HG03460 (cell line): ENCODE data around the gene DGCR8.
"Not testable (repeated sequence)": the region's sequence is repeated elsewhere in the genome, so short reads cannot be mapped to it uniquely, and the experiment has no call there.

Source experiments
- ATAC-seq: cut with Tn5 transposase; IDR thresholded peaks from one replicate; pipeline ENCODE4 v1.9.1; 2021; ENCODE audit not compliant: unreplicated experiment

Gene DGCR8

DNA sequence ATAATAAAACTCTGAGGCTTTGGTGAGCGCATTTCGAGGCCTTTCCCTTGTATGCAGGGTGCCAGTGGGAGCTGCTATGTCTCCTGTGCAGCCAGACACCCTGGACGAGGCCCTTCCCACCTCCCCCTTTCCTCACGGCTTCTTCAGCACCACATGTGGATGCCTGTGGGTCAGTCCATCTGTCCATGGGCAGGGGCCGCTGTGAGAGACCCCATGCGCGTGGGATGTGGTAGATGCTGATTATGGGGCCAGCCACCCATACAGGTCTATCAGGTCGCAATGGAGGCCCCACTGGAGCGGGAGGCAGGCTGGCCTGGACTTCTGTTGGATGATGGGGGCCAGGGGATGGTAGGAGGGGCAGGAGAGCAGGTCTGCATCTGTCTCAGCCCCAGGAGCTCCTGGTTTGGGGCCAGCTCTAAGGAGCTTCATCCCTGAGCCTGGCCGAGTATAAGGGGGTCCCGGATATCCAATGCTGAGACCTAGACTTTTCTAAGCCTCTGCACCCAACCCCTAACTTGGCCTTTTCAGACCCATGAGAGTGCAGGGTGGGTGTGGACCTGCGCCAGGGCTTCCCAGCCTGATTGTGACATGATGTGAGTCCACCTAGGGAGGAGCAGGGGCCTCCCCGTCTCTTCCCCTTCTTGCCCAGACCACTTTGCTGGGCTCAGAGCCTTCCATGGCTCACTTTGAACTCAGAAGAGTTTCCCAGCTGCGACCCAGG, 14.0 kb upstream of the DGCR8 start:
- no peak for ATAC-seq

DNA sequence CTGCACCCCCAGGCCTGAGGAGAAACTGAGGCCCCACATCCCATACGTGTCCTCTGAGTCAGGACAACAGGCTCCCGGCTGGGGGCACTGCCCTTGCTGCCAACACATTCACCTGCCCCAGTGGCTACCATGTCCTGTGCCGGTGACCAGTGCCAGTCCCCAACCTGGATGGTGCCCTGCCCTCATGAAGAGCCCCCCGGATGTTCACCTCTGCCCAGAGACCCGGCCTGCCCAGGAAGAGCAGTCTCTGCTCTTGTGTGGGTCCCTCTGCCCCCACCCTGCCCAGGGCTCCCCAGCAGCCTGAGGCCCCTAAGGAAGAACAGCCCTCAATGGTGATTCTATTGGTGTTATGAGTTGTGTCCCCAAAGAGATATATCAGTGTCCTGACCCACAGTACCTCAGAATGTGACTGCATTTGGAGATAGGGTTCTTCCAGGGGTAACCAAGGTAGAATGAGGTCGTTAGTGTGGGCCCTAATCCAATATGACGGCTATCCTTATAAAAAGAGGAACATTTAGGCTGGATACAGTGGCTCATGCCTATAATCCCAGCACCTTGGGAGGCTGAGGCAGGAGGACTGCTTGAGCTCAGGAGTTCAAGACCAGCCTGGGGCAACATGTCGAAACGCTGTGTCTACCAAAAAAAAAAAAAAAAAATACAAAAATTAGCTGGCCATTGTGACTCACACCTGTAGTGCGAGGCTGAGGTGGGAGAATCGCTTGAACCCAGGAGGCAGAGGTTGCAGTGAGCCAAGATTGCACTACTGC, 13.2 kb upstream of the DGCR8 start:
- no peak for ATAC-seq

DNA sequence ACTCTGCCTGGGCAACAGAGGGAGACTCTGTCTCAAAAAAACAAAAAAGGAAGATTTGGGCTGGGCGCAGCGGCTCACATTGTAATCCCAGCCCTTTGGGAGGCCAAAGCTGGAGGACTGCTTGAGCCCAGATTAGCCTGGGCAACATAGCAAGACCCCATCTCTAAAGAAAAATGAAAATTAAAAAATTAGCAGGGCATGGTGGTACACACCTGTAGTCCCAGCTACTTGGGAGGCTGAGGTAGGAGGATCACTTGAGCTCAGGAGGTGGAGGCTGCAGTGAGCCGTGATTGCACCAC, 12.7 kb upstream of the DGCR8 start:
- not testable (repeated sequence) for ATAC-seq

DNA sequence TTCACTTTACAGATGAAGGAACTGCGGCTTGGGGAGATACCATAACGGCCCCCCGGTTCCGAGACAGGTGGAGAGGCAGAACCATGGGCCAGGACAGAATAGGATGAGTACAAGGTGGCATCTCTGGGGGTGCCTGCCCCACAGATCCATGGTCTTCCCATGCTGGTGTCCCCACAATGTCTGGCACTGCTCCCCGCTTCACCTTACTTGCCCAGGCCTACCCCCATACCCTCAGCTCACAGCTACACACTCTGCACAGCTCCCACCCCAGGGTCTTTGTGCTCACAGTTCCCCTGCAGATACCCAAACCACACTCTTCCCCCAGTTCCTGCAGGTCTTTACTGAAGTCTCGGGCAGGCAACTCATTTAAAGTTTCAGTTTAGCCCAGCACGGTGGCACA, 11.4 kb upstream of the DGCR8 start:
- no peak for ATAC-seq

DNA sequence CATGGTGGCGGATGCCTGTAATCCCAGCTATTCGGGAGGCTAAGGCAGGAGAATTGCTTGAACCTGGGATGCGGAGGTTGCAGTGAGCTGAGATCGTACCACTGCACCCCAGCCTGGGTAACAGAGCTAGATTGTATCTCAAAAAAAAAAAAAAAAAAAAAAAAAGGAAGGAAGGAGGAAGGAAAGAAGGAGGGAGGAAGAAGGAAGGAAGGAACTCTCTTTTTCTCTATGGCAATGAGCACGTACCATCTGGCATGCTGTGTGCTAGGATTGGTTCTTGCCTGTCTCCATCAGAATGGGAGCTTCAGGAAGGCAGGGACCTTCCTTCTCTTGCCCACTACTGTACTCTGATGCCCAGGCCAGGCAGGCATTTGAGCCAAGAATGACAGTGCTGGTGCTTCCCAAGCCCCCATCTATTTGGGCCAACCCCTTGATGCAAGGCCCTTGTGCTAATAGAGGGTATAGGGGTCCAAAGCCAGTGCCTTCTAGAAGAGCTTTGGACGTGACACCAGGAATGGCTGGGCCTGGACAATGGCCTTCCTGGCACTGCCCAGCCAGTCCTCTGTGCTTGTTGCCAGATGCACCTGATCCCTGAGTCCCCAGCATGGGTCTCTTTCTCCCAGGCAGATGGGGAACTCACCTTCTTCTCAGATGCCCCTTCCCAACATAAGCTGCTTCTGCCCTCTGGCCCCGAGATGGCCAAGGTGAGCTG, 10.6 kb upstream of the DGCR8 start:
- ATAC-seq: no peak

DNA sequence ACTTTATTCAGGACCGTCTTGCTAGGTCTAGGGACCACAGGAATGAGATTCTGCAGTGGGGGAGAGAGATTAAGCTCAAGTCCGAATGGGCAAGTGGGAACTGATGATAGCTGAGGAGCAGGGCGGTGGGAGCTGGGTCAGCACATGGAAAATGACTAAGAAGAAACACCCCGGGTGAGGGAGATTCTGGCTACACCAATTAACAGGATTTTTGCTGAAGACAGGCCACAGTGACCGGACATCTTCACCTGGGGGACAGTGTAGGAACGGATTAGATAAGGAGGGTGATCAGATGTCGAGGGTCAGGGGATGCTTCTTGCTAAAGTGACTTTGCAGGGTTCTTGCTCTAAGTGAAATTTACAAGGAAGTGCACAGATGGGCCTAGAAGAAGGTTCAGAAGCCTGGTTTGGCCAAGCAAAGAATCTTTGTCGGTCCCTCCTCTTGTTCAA, 8.5 kb upstream of the DGCR8 start:
- ATAC-seq: no peak

DNA sequence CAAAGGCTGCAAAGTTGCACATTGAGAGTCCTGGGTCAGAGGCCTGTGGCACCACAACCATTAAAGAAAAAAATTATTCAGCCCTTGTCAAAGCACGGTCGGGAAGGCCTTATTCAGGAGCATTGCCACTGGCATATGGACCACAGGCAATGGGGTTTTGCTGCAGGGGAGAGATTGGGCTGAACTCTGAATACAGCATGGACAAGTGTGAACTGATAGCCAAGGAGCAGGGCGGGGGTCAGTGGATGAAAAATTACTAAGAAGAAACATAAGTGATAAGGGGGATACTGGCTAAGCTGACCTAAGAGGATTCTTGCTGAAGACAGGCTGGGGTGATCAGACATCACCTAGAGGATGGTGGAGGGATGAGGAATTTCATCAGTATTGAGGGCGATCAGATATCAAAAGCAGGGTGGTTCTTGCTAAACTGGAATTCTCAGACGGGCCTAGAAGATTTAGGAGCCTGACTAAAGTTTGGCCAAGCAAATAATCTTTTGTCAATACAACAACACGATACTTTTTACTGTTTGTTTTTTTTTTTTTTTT, 3.3 kb upstream of the DGCR8 start:
- no peak for ATAC-seq

DNA sequence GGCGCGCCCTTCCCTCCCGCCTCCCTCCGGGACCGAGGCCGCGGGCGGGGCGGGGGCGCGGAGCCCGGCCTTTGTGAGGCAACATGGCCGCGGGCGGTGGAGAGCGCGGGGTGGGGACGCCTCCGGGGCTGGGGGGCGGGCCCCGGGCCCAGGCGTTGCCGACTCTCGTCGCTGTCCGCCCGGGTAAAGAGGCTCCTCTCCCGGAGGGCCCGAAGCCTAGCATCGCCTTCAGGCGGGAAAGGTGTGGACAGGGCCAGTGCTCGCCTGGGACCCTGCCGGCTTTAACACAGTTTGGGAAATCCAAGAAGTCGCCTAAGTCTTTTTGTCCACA, 369 bp downstream of the DGCR8 start:
- peak; percentile 60 for ATAC-seq

DNA sequence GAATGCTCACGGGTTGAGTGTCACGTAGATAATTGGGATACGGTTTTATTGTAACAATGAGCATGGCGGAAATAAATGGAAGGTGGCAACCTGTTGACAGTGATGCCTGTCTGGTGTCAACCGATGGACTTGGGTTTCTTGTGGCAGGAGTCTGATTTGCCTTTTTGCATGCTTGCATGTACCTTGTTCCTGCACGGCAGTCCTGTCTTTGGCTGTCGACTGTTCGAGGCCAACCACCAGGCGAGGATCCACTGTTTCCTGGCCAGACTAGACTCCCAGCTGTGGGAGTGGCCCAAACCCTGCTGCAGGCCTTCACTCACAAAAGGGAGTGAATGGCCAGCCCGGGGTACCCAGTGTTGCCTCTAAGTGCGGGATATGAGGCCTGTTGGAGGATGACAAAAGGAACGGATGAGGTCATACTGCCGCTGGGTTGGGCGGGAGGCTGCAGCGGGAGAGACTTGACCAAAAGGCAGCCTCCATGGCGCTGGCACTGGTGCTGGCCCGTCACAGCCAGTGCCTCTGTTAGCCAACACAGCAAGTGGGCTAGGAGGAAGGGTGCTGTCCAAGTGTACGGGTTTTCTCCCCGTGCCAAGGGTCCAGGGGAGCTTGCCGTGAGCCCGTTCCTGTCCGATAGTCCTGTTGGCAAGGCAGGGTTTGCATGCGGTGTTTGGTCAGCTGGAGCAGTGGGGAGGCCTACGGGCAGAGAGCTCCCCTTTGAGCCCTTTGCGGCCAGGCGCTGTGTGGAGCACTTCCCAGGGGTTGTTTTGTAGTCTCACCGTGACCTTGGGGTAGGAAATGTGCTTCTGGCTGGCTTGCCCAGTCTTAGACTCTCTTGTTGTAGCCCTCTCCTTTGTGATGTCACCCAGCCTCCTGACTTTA, 974 bp downstream of the DGCR8 start:
- ATAC-seq: no peak

DNA sequence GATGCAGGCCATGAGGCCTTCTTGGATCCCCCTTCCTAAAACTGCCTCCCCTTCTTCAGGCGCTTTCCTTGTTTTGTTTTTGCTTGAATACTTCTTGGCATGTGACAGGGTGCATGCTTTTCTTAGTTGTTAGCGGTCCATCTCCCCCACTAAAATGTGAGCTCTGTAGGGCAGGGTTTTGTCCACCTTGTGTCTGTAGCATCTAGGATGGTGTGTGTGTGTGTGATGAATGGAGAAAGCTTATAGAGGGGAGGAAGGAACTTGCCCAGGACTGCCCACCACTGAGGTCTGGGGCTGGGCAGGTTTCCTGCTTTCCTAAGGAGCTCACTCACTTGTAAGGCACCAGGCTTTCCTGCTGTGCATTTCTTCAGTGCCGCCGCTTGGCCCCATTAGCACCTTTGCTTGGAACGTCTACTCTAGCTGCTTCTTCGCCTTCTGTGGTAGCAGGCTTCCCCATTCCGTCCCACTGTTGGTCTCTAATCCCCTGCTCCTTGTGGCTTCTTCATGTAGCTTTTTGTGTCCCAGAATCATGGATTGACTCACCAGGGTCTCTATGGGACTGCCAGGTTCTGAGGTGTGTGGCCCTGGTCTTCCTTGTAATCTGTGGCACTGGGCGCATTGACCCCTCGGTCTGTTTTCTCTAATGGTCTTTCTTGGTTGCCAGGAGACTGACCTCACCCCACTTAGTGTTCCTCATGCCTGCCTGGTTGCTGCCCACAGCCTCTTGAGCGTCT, 3.3 kb downstream of the DGCR8 start:
- no peak for ATAC-seq

DNA sequence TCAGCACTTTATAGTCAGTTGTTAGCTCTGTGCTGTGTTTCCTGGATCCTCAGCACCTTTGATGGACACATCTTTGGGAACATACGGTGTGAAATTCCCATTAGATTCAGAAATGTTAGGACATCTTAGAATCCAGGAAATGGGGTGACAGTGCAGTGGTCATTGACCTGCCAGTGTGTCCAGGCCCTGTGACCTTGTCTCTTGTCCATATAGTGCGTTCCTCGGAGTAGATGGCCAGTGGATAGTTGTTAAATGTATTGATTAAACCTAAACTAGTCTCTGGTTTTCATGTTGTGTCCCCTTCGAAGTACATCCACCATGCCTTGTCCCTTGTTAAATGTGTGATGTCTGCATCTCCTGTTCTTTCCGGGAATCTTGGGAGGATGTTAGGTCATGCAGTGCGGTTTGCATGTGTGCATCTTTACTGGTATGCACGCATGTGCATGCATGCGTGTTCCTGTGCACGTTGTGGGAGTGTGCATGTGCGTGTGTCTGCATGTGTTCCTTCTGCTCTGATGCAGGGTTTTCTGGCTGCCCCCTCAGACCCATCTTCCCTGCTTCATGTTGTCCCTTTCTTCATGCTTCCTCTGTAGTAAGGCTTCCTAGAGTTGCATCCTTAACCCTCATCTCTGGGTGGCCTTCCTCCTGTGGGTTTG, 4.0 kb downstream of the DGCR8 start:
- no peak for ATAC-seq

DNA sequence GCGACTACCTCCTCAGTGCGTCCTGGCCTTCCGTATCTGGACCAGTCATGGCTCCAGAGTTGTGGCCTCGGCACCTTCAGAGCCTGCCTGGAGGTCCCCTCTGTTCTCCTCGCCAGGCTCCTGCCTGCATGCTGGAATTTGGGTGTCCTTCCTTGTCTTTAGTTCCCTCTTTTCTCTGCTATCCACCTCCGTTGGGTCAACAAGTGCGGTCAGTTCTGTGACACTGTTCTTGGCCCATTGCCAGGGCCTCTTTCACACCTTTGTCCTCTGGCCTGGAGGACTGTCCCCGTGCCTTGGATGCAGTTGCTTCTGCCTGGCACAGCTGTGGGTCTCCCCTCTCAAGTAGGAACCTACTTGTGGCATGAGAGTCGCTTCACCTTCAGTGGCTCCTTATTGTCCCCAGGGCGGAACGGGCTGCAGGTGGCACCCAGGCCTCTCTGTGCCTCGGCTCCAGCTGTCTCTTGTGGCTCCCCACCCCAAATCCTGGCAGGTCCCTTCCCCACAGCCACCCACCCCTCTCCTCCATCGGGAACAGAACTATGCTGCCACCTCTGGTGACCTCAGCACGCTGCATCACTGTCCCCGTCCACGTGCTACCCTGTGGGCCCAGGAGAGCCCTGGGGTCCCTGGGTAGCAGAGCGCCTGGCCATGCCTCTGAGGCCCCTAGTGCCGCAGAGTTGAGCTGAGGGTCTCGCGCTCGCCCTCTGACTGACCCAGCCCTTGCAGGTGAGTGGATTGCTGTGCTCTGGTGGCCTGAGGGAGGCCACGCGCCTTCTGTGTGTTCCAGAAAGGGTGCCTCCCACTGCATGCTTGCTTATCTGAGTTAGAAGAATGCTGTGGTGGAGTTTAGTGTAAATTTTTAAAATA, 4.7 kb downstream of the DGCR8 start:
- no peak for ATAC-seq

DNA sequence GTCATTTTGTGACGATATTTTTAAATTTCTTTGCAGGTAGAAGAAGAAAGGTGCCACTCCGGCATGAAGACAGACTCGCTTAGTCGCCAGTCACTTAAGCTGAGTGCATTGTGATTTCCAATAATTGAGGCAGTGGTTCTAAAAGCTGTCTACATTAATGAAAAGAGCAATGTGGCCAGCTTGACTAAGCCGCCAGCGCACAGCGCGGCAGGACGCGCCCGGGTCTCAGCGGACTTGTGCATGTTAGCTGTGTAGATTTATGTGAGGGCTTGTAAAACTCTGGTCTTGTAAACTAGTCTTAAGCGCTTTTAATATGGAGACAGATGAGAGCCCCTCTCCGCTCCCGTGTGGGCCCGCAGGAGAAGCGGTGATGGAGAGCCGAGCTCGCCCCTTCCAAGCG, 5.6 kb downstream of the DGCR8 start:
- no peak for ATAC-seq

DNA sequence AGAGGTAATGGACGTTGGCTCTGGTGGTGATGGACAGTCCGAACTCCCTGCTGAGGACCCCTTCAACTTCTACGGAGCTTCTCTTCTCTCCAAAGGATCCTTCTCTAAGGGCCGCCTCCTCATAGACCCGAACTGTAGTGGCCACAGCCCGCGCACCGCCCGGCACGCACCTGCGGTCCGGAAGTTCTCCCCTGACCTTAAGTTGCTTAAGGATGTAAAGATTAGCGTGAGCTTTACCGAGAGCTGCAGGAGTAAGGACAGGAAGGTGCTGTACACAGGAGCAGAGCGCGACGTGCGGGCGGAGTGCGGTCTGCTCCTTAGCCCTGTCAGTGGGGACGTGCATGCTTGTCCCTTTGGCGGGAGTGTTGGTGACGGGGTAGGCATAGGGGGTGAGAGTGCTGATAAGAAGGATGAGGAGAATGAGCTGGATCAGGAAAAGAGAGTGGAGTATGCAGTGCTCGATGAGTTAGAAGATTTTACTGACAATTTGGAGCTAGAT, 6.1 kb downstream of the DGCR8 start:
- no peak for ATAC-seq

DNA sequence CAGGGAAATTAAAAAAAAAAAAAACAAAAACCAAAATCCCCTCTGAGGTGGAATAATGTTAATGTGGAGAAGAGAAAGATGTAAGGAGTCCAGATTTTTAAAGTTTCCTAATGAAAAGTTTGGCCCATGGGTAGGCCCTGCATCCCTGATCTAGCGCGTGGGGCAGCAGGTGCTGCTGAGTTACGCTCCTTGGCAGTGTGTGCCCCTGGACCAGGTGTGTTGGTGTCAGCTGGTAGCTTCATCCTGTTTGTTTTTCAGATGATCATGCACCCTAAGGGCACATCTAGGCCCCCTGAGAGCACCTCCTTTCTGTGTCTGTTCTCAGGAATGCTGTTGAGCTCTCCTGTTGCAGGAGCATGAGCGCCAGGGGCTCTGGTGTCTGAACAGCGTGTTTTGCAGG, 6.7 kb downstream of the DGCR8 start:
- no peak for ATAC-seq

DNA sequence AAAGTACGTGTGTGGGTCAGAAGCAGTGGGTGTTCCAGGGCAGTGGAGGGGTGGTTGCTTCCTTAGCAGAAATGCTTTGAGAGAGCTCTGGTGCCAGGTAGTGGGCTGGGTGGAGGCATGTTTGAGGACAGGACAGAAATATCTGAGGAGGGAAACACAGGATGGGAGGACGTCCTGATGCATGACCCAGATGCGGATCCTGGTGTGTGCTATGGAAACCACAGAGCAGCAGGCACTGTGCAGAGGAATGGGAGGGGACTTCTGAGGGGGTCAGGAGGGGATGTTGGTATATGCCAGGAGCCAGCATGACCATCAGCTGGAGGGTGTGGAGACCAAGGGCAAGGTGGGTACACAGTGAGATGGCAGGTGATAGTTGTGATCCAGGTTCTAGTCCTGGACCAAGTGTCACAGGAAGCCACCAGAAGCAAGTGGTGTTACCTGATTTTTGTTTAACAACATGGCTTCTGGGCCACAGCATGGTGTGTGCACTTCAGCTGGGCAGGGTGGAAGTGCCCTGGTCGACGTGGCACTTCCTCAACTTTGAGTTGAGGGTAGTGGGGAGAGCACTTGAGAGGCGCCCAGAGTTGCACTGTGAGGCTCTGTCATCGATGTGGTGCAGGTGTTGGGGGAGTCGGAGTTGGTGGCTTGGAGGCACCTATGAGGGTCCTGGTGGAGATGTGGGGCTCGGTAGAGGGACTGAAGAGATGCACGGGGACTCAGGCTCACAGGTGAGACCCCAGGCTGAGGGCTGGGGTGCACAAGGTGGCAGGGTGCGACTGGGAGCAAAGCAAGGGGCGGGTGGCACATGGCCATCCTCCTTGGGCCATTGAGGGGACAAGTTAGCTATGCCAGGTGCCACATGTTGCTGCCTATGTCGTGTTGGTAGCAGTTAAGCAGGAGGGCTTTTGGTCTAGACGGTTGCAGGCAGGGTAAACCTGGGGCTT, 7.5 kb downstream of the DGCR8 start:
- no peak for ATAC-seq

DNA sequence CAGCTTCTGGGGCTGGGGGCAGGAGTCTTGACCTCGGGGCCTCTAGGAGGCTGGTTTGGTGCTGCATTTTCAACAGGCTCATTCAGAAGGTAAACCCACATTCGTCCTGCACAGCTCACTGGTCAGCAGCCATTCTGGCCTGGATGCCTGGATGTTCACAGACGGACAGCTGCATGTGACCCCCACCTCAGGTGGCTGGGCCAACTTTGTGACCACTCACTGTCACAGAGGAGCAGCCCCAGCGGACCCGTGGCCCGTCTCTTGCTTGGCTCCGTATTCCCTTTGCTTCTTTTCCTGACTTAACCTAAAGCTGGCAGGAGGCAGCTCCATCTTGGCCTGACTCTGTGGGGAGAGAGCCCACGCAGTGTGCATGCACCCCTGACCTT, 8.2 kb downstream of the DGCR8 start:
- ATAC-seq: no peak
